GM23338 (cell line): Measurements from ENCODE around the gene ZMAT5. TPM values are rescaled to one million over a fixed set of nuclear protein-coding genes. Genes with fewer than 3 reads are reported as not detected.

ENCODE experiments used
- ATAC-seq: fragments of 200-7000 bp; cut with Tn5 transposase; 3 replicates; pipeline ENCODE4 v1.9.1; 2020
- DNase-seq: peaks from one replicate; pipeline ENCODE4 v3.0.0-alpha.2; 2015; ENCODE audit warnings: low spot score
- H2AFZ ChIP-seq: fragments of 200-600 bp; sonication (generic); 2 replicates; pipeline ENCODE4 v1.8.0; 2016; ENCODE audit warnings: antibody characterized with exemption, mild to moderate bottlenecking, moderate library complexity
- H3F3A ChIP-seq: fragments of 200-600 bp; sonication (generic); replicated peaks from 2 replicates; pipeline ENCODE4 v1.8.0; 2017; ENCODE audit warnings: antibody characterized with exemption, mixed run types, low read depth
- H3K27ac ChIP-seq: fragments of 200-600 bp; sonication (generic); 2 replicates; pipeline ENCODE4 v1.6.1; 2016; ENCODE audit warnings: low read depth
- H3K27me3 ChIP-seq: fragments of 200-600 bp; sonication (generic); 2 replicates; pipeline ENCODE4 v1.8.0; 2016; ENCODE audit warnings: mild to moderate bottlenecking, mixed run types, moderate library complexity; ENCODE audit not compliant: insufficient read depth
- H3K36me3 ChIP-seq: fragments of 200-600 bp; sonication (generic); 2 replicates; pipeline ENCODE4 v1.8.0; 2016; ENCODE audit warnings: mild to moderate bottlenecking; ENCODE audit not compliant: insufficient read depth
- H3K4me1 ChIP-seq: fragments of 200-600 bp; sonication (generic); 2 replicates; pipeline ENCODE4 v1.8.0; 2016; ENCODE audit warnings: mild to moderate bottlenecking, moderate library complexity; ENCODE audit not compliant: insufficient read depth
- H3K4me2 ChIP-seq: fragments of 200-600 bp; sonication (generic); 2 replicates; pipeline ENCODE4 v1.7.1; 2017; ENCODE audit warnings: mixed run types
- H3K4me3 ChIP-seq: fragments of 200-600 bp; sonication (generic); 2 replicates; pipeline ENCODE4 v1.6.1; 2016; ENCODE audit warnings: mixed run types
- H3K79me2 ChIP-seq: fragments of 200-600 bp; sonication (generic); replicated peaks from 2 replicates; pipeline ENCODE4 v1.8.0; 2017; ENCODE audit warnings: mild to moderate bottlenecking; ENCODE audit not compliant: insufficient read depth
- H3K9me2 ChIP-seq: fragments of 200-600 bp; sonication (generic); 2 replicates; pipeline ENCODE4 v1.8.0; 2017; ENCODE audit not compliant: insufficient read depth
- H4K20me1 ChIP-seq: fragments of 200-600 bp; sonication (generic); replicated peaks from 2 replicates; pipeline ENCODE4 v1.8.0; 2017; ENCODE audit warnings: mild to moderate bottlenecking; ENCODE audit not compliant: insufficient read depth
- H3K27ac Mint-ChIP-seq: 2 replicates; pipeline ENCODE4 v1.8.0; 2020; ENCODE audit warnings: inconsistent platforms, mild to moderate bottlenecking, moderate library complexity, mixed read lengths
- H3K27me3 Mint-ChIP-seq: 3 replicates; pipeline ENCODE4 v1.8.0; 2022; ENCODE audit warnings: low read depth, mild to moderate bottlenecking, moderate library complexity, mixed read lengths, inconsistent platforms; ENCODE audit not compliant: insufficient read depth, poor library complexity
- H3K36me3 Mint-ChIP-seq: 3 replicates; pipeline ENCODE4 v1.8.0; 2021; ENCODE audit warnings: low read depth, mild to moderate bottlenecking, inconsistent platforms, moderate library complexity, mixed read lengths
- H3K4me1 Mint-ChIP-seq: 3 replicates; pipeline ENCODE4 v1.8.0; 2020; ENCODE audit warnings: mild to moderate bottlenecking, inconsistent platforms, mixed read lengths
- H3K4me3 Mint-ChIP-seq: 3 replicates; pipeline ENCODE4 v1.8.0; 2021; ENCODE audit warnings: moderate library complexity, mild to moderate bottlenecking, inconsistent platforms, mixed read lengths
- H3K9me3 Mint-ChIP-seq: 3 replicates; pipeline ENCODE4 v1.8.0; 2020; ENCODE audit warnings: moderate library complexity, mild to moderate bottlenecking, inconsistent platforms, mixed read lengths
- CREB1 ChIP-seq: fragments of 250-450 bp; sonication (Bioruptor Pico); IDR thresholded peaks from 2 replicates; pipeline ENCODE4 v1.5.0; 2020; ENCODE audit warnings: low read depth, mild to moderate bottlenecking, moderate library complexity
- EZH2 ChIP-seq: fragments of 200-600 bp; sonication (generic); IDR thresholded peaks from one replicate; pipeline ENCODE4 v1.8.0; 2017; ENCODE audit warnings: antibody characterized with exemption, mild to moderate bottlenecking, low read depth; ENCODE audit not compliant: unreplicated experiment
- EZH2phosphoT487 ChIP-seq: fragments of 200-600 bp; sonication (generic); IDR thresholded peaks from one replicate; pipeline ENCODE4 v1.8.1; 2018; ENCODE audit warnings: antibody characterized with exemption; ENCODE audit not compliant: unreplicated experiment
- JUNB ChIP-seq: IDR thresholded peaks from one replicate; pipeline ENCODE4 v1.6.1; 2016; ENCODE audit warnings: antibody characterized with exemption; ENCODE audit not compliant: unreplicated experiment
- NANOG ChIP-seq: IDR thresholded peaks from 2 replicates; pipeline ENCODE4 v1.6.1; 2016; ENCODE audit warnings: antibody characterized with exemption, borderline replicate concordance
- POLR2AphosphoS5 ChIP-seq: IDR thresholded peaks from 2 replicates; pipeline ENCODE4 v1.6.1; 2016; ENCODE audit warnings: antibody characterized with exemption, low read depth
- STAT1 ChIP-seq: IDR thresholded peaks from one replicate; pipeline ENCODE4 v1.6.1; 2016; ENCODE audit warnings: antibody characterized with exemption; ENCODE audit not compliant: unreplicated experiment
- ZNF114 ChIP-seq: fragments of 250-450 bp; sonication (Bioruptor Pico); IDR thresholded peaks from 2 replicates; pipeline ENCODE4 v1.5.0; 2020; ENCODE audit warnings: mild to moderate bottlenecking, moderate library complexity
- ZNF331 ChIP-seq: fragments of 250-450 bp; sonication (Bioruptor Pico); IDR thresholded peaks from 2 replicates; pipeline ENCODE4 v1.5.0; 2020; ENCODE audit warnings: low read depth, mild to moderate bottlenecking, moderate library complexity
- ZNF462 ChIP-seq: fragments of 250-450 bp; sonication (Bioruptor Pico); IDR thresholded peaks from 2 replicates; pipeline ENCODE4 v1.5.0; 2020; ENCODE audit warnings: mild to moderate bottlenecking, moderate library complexity
- polyA plus RNA-seq: library from polyadenylated mRNA; unstranded; fragments of >200 nt; fragmentation: Nextera tagmentation; extraction: Ambion mirVana; gene quantifications from 2 replicates; pipeline ENCODE4 v1.2.1, GENCODE V29; 2016
- total RNA-seq: library from RNA; depleted of rRNA; stranded (reverse); fragments of >200 nt; shearing (Covaris generic); gene quantifications from 2 replicates; pipeline ENCODE4 v1.2.3, GENCODE V29; 2014
- TF ChIP-seq, protein P1 (sequence below), 2 experiments: fragments of 200-600 bp in 1 of 2; sonication (generic) in 1 of 2; conservative IDR thresholded peaks; 2 replicates each; pipeline versions ENCODE4 v1.5.1 to v1.6.1; 2016 to 2017; ENCODE audit warnings: antibody characterized with exemption in 2 of 2, low read depth in 2 of 2, mild to moderate bottlenecking in 2 of 2, moderate library complexity in 1 of 2
- TF ChIP-seq, protein P2 (sequence below): IDR thresholded peaks from one replicate; pipeline ENCODE4 v1.6.1; 2018; ENCODE audit warnings: antibody characterized with exemption; ENCODE audit not compliant: unreplicated experiment
- TF ChIP-seq, protein P3 (sequence below): IDR thresholded peaks from 2 replicates; pipeline ENCODE4 v1.6.1; 2016; ENCODE audit warnings: antibody characterized with exemption

Gene ZMAT5
- total and polyA plus RNA-seq, 2 experiments from 2014 or later: 14.6 to 25.4 TPM

- peaks cover 11% of the 10 kb centered on the region for H3K36me3 ChIP-seq
- H3F3A ChIP-seq: no peaks in the 10 kb centered on the region
- H3K27me3 ChIP-seq: no peaks in the 10 kb centered on the region
- Mint-ChIP-seq H3K4me3 (no peak overlapping the region), H3K27me3 (peaks cover 1% of the 10 kb centered on the region), H3K9me3 (no peaks in the 10 kb centered on the region), H3K4me1 (no peaks in the 10 kb centered on the region; the same call in 1 of the 3 replicates), H3K36me3 (peaks cover 37% of the 10 kb centered on the region), H3K27ac (no peak overlapping the region)
- no peak overlapping the region for H3K27ac ChIP-seq
- no peaks in the 10 kb centered on the region for H3K79me2 ChIP-seq
- no peaks in the 10 kb centered on the region for H3K4me1 ChIP-seq
- ATAC-seq: peak; percentile 56
- H3K9me2 ChIP-seq: no peaks in the 10 kb centered on the region
- TF ChIP-seq ZNF331 (CRISPR knock-in tag): no peak
- no peak for TF ChIP-seq POLR2AphosphoS5
- TF ChIP-seq STAT1: no peak
- no peak for TF ChIP-seq EZH2
- TF ChIP-seq, protein P1, sequence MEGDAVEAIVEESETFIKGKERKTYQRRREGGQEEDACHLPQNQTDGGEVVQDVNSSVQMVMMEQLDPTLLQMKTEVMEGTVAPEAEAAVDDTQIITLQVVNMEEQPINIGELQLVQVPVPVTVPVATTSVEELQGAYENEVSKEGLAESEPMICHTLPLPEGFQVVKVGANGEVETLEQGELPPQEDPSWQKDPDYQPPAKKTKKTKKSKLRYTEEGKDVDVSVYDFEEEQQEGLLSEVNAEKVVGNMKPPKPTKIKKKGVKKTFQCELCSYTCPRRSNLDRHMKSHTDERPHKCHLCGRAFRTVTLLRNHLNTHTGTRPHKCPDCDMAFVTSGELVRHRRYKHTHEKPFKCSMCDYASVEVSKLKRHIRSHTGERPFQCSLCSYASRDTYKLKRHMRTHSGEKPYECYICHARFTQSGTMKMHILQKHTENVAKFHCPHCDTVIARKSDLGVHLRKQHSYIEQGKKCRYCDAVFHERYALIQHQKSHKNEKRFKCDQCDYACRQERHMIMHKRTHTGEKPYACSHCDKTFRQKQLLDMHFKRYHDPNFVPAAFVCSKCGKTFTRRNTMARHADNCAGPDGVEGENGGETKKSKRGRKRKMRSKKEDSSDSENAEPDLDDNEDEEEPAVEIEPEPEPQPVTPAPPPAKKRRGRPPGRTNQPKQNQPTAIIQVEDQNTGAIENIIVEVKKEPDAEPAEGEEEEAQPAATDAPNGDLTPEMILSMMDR (conservative IDR thresholded peaks at IDR 0.05; ENCODE audit: low read depth in 2 of 2): no peak
- no peak for TF ChIP-seq NANOG
- TF ChIP-seq, protein P2, sequence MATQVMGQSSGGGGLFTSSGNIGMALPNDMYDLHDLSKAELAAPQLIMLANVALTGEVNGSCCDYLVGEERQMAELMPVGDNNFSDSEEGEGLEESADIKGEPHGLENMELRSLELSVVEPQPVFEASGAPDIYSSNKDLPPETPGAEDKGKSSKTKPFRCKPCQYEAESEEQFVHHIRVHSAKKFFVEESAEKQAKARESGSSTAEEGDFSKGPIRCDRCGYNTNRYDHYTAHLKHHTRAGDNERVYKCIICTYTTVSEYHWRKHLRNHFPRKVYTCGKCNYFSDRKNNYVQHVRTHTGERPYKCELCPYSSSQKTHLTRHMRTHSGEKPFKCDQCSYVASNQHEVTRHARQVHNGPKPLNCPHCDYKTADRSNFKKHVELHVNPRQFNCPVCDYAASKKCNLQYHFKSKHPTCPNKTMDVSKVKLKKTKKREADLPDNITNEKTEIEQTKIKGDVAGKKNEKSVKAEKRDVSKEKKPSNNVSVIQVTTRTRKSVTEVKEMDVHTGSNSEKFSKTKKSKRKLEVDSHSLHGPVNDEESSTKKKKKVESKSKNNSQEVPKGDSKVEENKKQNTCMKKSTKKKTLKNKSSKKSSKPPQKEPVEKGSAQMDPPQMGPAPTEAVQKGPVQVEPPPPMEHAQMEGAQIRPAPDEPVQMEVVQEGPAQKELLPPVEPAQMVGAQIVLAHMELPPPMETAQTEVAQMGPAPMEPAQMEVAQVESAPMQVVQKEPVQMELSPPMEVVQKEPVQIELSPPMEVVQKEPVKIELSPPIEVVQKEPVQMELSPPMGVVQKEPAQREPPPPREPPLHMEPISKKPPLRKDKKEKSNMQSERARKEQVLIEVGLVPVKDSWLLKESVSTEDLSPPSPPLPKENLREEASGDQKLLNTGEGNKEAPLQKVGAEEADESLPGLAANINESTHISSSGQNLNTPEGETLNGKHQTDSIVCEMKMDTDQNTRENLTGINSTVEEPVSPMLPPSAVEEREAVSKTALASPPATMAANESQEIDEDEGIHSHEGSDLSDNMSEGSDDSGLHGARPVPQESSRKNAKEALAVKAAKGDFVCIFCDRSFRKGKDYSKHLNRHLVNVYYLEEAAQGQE: no peak
- TF ChIP-seq, protein P3, sequence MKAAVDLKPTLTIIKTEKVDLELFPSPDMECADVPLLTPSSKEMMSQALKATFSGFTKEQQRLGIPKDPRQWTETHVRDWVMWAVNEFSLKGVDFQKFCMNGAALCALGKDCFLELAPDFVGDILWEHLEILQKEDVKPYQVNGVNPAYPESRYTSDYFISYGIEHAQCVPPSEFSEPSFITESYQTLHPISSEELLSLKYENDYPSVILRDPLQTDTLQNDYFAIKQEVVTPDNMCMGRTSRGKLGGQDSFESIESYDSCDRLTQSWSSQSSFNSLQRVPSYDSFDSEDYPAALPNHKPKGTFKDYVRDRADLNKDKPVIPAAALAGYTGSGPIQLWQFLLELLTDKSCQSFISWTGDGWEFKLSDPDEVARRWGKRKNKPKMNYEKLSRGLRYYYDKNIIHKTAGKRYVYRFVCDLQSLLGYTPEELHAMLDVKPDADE: no peak
- no peak for TF ChIP-seq JUNB
- no peak for TF ChIP-seq ZNF462
- TF ChIP-seq ZNF114 (CRISPR knock-in tag): no peak
- TF ChIP-seq CREB1 (CRISPR knock-in tag): no peak
- no peak for TF ChIP-seq EZH2phosphoT487
- H3K4me2 ChIP-seq: no peak overlapping the region
- DNase-seq: no peak
- no peak overlapping the region for H2AFZ ChIP-seq
- H3K4me3 ChIP-seq: no peak overlapping the region
- H4K20me1 ChIP-seq: no peaks in the 10 kb centered on the region
These were observed 49.3 kb upstream of the ZMAT5 start for GRCh38 chr22:29816128-29816527.
